IPS-20b (cell line): ENCODE data around the gene GPC5.

Experiments
- H3K27ac ChIP-seq: one replicate; pipeline ENCODE4 v1.5.1; 2013; ENCODE audit warnings: low read length
- H3K27me3 ChIP-seq: 2 replicates; pipeline ENCODE4 v1.6.1; 2013; ENCODE audit warnings: mild to moderate bottlenecking, low read length, inconsistent platforms; ENCODE audit not compliant: insufficient read depth
- H3K36me3 ChIP-seq: 2 replicates; pipeline ENCODE4 v1.6.1; 2013; ENCODE audit warnings: low read depth, mild to moderate bottlenecking, inconsistent platforms, low read length, moderate library complexity; ENCODE audit not compliant: insufficient read depth
- H3K4me1 ChIP-seq: 2 replicates; pipeline ENCODE4 v1.6.1; 2013; ENCODE audit warnings: mild to moderate bottlenecking, control low read depth, inconsistent platforms, low read length, moderate library complexity; ENCODE audit not compliant: insufficient read depth
- H3K4me3 ChIP-seq: 2 replicates; pipeline ENCODE4 v1.5.1; 2013; ENCODE audit warnings: mild to moderate bottlenecking, low read length, inconsistent platforms
- H3K9ac ChIP-seq: 2 replicates; pipeline ENCODE4 v1.6.1; 2013; ENCODE audit warnings: low read depth, mild to moderate bottlenecking, inconsistent platforms, low read length, moderate library complexity
- H3K9me3 ChIP-seq: 2 replicates; pipeline ENCODE4 v1.6.1; 2013; ENCODE audit warnings: mild to moderate bottlenecking, low read depth, low read length, inconsistent platforms; ENCODE audit not compliant: insufficient read depth

The GPC5 gene

GRCh38 chr13:92781965-92782690 lies 1383.7 kb downstream of the GPC5 start:
- Histone ChIP-seq H3K4me3 (no peak overlapping the region), H3K9ac (no peak overlapping the region), H3K36me3 (no peaks in the 10 kb centered on the region), H3K27ac (no peak overlapping the region), H3K27me3 (no peaks in the 10 kb centered on the region), H3K4me1 (no peaks in the 10 kb centered on the region), H3K9me3 (no peaks in the 10 kb centered on the region)

GRCh38 chr13:92802776-92803175 lies 1404.4 kb downstream of the GPC5 start:
- Histone ChIP-seq H3K4me3 (no peak overlapping the region), H3K36me3 (no peaks in the 10 kb centered on the region), H3K9me3 (no peaks in the 10 kb centered on the region), H3K9ac (no peak overlapping the region), H3K4me1 (no peaks in the 10 kb centered on the region), H3K27ac (no peak overlapping the region), H3K27me3 (no peaks in the 10 kb centered on the region)

GRCh38 chr13:92804346-92804745 lies 1405.9 kb downstream of the GPC5 start:
- H3K27ac ChIP-seq = no peak overlapping the region
- no peaks in the 10 kb centered on the region for H3K9me3 ChIP-seq
- H3K9ac ChIP-seq = no peak overlapping the region
- no peaks in the 10 kb centered on the region for H3K4me1 ChIP-seq
- H3K36me3 ChIP-seq = no peaks in the 10 kb centered on the region
- H3K4me3 ChIP-seq = no peak overlapping the region
- H3K27me3 ChIP-seq = no peaks in the 10 kb centered on the region

- Histone ChIP-seq H3K9me3 (no peaks in the 10 kb centered on the region), H3K4me1 (no peaks in the 10 kb centered on the region), H3K27ac (no peak overlapping the region), H3K27me3 (no peaks in the 10 kb centered on the region), H3K9ac (no peak overlapping the region), H3K4me3 (no peak overlapping the region), H3K36me3 (no peaks in the 10 kb centered on the region)
These were observed 1406.5 kb downstream of the GPC5 start for GRCh38 chr13:92804926-92805325.

GRCh38 chr13:92805766-92806165 lies 1407.3 kb downstream of the GPC5 start:
- H3K27me3 ChIP-seq = no peaks in the 10 kb centered on the region
- no peaks in the 10 kb centered on the region for H3K36me3 ChIP-seq
- no peaks in the 10 kb centered on the region for H3K9me3 ChIP-seq
- H3K4me1 ChIP-seq = no peaks in the 10 kb centered on the region
- no peak overlapping the region for H3K4me3 ChIP-seq
- no peak overlapping the region for H3K27ac ChIP-seq
- no peak overlapping the region for H3K9ac ChIP-seq

- Histone ChIP-seq H3K4me3 (no peak overlapping the region), H3K27ac (no peak overlapping the region), H3K9me3 (no peaks in the 10 kb centered on the region), H3K4me1 (no peaks in the 10 kb centered on the region), H3K27me3 (no peaks in the 10 kb centered on the region), H3K36me3 (no peaks in the 10 kb centered on the region), H3K9ac (no peak overlapping the region)
These were observed 1407.8 kb downstream of the GPC5 start for GRCh38 chr13:92806215-92806614.

GRCh38 chr13:92807353-92807752 lies 1408.9 kb downstream of the GPC5 start:
- Histone ChIP-seq H3K27me3 (no peaks in the 10 kb centered on the region), H3K9ac (no peak overlapping the region), H3K27ac (no peak overlapping the region), H3K4me3 (no peak overlapping the region), H3K36me3 (no peaks in the 10 kb centered on the region), H3K9me3 (no peaks in the 10 kb centered on the region), H3K4me1 (no peaks in the 10 kb centered on the region)

GRCh38 chr13:92807966-92808365 lies 1409.5 kb downstream of the GPC5 start:
- Histone ChIP-seq H3K27ac (no peak overlapping the region), H3K9me3 (no peaks in the 10 kb centered on the region), H3K4me3 (no peak overlapping the region), H3K27me3 (no peaks in the 10 kb centered on the region), H3K4me1 (no peaks in the 10 kb centered on the region), H3K9ac (no peak overlapping the region), H3K36me3 (no peaks in the 10 kb centered on the region)

GRCh38 chr13:92821324-92821723 lies 1422.9 kb downstream of the GPC5 start:
- Histone ChIP-seq H3K4me3 (no peak overlapping the region), H3K27me3 (no peaks in the 10 kb centered on the region), H3K4me1 (peaks cover 9% of the 10 kb centered on the region; the same call in 1 of the 2 replicates), H3K9ac (no peak overlapping the region), H3K9me3 (no peaks in the 10 kb centered on the region), H3K36me3 (no peaks in the 10 kb centered on the region), H3K27ac (no peak overlapping the region)

- H3K4me1 ChIP-seq = peaks cover 9% of the 10 kb centered on the region; the same call in 1 of the 2 replicates
- H3K27me3 ChIP-seq = no peaks in the 10 kb centered on the region
- H3K9me3 ChIP-seq = no peaks in the 10 kb centered on the region
- H3K4me3 ChIP-seq = no peak overlapping the region
- H3K9ac ChIP-seq = no peak overlapping the region
- H3K36me3 ChIP-seq = no peaks in the 10 kb centered on the region
- no peak overlapping the region for H3K27ac ChIP-seq
These were observed 1424.6 kb downstream of the GPC5 start for GRCh38 chr13:92823059-92823458.

GRCh38 chr13:92825938-92826596 lies 1427.6 kb downstream of the GPC5 start:
- Histone ChIP-seq H3K27ac (no peak overlapping the region), H3K9ac (no peak overlapping the region), H3K27me3 (no peaks in the 10 kb centered on the region), H3K9me3 (no peaks in the 10 kb centered on the region), H3K4me1 (peaks cover 3% of the 10 kb centered on the region; the same call in 1 of the 2 replicates), H3K36me3 (no peaks in the 10 kb centered on the region), H3K4me3 (no peak overlapping the region)

GRCh38 chr13:92827503-92827902 lies 1429.1 kb downstream of the GPC5 start:
- Histone ChIP-seq H3K36me3 (no peaks in the 10 kb centered on the region), H3K4me1 (no peaks in the 10 kb centered on the region), H3K9ac (no peak overlapping the region), H3K4me3 (no peak overlapping the region), H3K9me3 (no peaks in the 10 kb centered on the region), H3K27me3 (no peaks in the 10 kb centered on the region), H3K27ac (no peak overlapping the region)
